GM18909 (cell line): ENCODE results near the gene IGSF8.
A peak's percentile ranks its signal among the peaks of the same experiment; 100 is the strongest.

Experiments
- ATAC-seq: cut with Tn5 transposase; IDR thresholded peaks from one replicate; pipeline ENCODE4 v1.9.1; 2021; ENCODE audit warnings: mild to moderate bottlenecking; ENCODE audit not compliant: unreplicated experiment, poor library complexity

Gene IGSF8

DNA sequence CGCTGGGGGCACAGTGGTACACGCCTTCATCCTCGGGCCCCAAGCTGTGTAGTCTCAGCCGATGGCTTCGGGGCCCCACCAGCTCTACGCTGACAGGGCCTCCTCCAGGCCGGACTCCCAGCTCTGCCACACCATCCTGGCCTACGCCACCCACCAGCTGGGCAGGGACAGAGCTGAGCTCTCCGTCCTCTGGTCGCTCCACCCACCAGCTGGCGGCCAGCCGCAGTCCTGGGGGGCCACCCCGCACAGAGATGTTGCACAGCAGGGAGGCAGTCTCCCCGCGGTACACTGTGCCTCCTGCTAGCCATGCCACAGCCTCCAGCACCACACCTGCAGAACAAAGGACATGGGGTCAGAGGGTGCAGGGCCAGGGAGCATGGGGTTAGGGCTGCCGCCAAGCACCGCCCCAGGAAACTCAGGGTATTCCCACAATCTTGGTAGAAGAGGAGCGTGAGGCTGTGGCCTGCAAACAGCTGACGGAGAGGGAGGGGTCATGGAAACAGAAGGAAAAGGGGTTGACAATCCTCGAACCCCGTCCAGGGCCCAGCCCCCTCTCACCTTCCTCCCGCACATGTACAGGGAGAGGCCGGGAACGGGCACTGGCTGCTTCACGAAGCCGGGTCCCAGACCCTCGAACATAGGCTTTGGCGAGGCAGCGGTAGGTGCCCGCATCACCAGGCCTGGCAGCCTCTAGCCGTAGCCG is 5.9 kb downstream of the IGSF8 start:
- no peak for ATAC-seq

DNA sequence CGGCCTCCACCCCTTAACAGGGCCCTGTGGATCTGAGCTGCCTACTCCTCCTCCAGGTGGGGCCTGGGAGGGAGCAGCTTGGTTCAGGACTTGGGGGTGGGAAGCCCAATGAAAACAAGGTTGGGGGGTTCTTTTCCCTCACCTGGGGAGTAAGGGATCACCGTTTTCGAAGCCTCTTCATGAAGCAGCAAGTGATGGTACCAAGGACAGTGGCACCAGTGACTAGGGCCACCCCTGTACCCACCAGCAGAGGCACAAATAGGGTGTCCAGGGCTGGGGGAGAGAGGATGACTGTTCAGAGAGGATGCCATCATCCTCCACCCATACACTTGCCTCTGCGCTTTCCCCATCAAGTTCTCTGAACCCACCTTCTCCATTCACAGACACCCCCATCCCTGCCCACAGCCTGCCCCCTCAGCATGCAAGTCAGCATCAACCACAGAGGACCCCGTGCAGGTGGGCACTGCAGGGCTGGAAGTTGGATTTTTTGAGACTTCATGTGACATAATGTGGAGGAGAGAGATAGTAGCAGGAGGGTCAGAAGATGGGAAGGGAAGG is 6.7 kb downstream of the IGSF8 start:
- no peak for ATAC-seq

DNA sequence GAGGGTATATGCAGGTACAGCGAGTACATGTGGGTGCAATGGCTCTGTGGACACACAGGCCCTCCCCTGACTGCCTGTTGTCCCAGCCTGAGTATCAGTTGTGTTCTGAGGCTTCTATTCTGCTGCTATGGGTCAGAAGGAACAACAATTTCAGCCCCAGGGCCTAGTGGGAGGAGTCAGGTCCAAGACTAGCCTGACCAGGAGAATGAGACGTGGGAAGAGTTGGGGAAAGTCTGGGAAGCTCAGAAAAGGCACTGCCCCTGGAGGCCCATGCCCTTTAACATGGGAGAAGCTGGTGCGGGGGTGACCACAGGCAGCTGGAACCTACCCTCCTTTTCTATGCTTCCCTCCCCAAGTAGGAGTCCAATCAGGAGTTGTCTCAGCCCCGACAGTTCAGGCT is 7.7 kb downstream of the IGSF8 start:
- no peak for ATAC-seq

DNA sequence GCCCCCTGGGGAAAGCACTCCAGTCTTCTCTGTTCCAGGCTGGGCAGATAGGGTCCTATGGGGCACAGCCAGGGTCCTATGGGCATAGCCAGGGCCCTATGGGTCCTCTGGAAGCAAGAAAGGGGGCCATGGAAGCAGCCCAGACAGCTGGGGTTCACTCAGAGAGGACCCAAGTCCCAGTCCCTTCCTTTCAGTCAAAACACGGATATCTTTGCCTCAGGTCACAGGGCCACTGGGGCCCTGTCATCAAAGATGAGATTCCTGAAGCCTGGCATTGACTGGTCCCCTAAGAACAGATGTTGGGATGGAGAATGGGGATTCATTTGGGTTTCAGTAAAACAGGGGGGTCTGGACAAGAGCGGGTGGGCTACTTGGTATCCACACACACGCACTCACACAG is 8.5 kb downstream of the IGSF8 start:
- no peak for ATAC-seq

DNA sequence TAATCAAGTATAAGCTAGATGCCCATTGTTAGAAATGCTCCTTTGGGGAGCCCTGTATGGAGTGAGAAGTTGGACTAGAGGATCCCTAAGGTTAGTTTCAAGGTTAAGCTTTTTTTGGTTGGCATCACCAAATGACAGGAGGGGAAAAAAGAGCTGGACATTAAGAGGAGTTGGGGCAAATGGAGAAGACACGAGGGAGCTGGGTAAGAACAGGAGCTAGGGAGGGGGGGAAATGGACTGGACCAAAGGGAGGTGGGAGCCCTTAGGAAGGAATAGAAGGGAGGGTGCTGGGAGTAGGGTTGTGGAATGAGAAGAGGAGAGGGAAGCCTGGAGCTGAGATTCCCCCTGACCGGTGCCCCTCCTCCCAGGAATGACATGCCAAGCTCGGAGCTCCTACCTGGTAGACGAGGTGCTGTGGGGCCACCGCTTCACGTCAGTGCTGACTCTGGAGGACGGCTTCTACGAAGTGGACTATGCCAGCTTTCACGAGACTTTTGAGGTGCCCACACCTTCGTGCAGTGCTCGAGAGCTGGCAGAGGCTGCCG is 11.2 kb downstream of the IGSF8 start:
- no peak for ATAC-seq

DNA sequence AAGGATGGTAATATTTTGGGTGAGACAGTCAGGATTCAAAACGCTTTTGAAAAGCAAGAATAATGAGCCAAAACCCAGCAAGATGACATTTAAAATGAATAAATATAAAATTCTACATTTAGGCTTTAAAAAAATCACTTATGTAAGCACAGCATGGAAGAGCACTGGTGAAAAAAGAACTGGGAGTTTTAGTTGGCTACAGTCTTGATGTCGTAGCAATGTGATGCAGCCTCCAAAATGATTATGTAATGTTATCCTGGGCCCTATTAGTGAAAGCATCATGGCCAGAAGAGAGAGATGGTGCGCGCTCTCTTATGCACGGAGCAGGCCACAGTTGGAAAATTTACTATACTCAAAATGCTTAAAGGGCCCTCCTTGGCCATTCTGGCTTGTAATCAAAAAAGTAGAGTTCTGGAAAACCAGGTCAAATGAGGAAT is 11.9 kb downstream of the IGSF8 start:
- ATAC-seq: no peak

DNA sequence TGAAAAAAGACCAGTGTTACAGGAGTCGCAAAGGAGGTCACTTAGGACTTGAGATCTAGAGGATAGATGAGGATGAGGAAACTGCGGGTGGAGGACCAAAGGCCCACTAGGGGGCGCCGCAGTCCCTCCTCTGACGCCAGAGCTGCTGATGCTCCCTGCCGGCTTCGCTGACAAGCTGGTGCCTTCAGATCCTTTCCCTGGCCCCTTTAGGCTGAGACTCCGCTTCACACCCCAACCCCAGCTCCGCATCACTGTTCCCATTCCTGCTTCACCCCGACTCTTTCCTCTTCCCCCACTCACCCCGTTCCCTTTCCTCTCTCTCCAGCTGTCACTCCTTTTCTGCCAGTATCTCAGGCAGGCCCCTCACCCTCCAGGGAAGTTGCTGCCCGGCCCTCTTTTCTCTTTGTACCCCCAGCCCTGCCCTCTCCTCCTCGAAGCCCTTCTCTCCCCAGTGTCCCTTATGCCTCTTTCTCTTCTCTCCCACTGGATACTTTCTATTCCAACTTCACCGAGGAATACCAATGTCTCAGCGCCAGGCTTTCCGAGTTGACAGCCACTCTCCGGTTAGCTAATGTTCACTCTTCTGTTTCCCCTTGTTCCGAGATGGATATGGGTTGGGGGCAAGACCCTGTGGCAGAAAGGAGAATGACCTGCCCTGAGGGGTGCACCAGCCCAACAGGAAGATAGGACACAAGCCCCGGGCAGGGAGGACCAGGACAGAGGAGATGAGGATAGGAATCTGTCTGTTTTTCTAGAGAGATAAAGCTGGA is 12.5 kb downstream of the IGSF8 start:
- ATAC-seq: peak; percentile 55

DNA sequence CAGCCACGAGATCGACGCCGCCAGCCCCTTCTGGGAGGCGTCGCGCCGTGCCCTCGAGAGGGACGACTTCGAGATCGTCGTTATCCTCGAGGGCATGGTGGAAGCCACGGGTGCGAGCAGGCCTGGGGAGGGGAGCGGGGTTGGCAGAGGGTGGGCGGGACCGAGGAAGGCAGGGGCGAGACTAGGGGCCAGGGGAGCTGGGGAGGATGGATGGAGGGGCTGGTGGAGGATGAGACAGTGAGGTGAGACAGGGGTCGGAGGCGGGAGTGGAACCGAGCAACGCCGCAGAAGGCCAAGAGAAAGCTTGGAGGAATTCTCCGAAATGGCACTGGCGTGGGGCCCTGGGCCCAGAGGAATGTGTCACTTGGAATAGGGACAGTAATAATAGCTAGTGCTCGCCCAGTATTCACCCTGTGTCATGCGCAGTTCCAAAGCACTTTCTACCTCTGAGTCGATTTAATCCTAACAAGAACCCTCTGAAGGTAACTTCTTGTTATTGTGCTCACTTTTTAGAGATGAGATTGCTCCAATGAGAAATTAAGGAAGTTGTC is 13.6 kb downstream of the IGSF8 start:
- ATAC-seq: no peak

DNA sequence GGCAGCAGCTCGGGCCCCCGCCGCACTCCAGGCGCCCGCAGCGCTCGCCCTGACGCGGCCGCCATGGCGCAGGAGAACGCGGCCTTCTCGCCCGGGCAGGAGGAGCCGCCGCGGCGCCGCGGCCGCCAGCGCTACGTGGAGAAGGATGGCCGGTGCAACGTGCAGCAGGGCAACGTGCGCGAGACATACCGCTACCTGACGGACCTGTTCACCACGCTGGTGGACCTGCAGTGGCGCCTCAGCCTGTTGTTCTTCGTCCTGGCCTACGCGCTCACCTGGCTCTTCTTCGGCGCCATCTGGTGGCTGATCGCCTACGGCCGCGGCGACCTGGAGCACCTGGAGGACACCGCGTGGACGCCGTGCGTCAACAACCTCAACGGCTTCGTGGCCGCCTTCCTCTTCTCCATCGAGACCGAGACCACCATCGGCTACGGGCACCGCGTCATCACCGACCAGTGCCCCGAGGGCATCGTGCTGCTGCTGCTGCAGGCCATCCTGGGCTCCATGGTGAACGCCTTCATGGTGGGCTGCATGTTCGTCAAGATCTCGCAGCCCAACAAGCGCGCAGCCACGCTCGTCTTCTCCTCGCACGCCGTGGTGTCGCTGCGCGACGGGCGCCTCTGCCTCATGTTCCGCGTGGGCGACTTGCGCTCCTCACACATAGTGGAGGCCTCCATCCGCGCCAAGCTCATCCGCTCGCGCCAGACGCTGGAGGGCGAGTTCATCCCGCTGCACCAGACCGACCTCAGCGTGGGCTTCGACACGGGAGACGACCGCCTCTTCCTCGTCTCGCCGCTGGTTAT is 14.2 kb downstream of the IGSF8 start:
- ATAC-seq: peak; percentile 68

DNA sequence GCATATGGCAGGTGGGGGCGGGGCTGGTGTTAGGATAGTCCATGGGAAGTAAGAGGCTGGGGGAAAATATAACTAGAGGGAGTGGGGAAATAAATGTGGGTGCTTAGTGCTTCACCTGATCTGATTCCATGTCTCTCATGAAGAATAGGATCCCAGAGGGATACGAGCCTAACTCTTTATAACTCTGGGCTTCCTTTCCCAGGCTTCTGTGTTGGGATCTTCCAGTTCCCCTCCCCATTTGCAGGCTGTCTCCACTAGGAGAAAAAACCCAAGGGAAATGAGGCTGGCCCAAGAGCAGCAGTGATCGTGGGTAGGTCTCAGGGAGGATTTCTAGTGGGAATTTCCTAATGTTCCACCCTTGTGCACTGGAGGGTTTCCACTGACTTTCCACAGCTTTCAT is 15.5 kb downstream of the IGSF8 start:
- ATAC-seq: no peak

DNA sequence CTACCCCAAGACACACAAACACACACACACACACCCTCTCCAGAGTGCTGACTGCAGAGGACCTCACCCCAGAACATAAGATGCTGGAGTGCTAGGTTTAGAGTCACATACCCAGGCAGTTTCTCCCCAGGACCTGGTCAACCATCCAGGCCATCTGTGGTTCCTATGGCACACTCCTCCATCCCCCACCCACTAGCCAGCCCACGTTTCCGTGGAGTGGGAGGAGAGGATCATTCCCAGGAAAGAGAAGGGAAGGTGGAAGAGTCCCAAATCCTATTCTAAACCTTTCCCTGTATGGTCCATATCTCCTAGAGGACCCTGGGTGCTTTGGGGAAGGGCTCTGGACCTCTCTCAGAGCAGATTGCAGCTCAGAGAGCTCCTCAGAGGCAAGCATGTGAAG is 15.9 kb downstream of the IGSF8 start:
- no peak for ATAC-seq

DNA sequence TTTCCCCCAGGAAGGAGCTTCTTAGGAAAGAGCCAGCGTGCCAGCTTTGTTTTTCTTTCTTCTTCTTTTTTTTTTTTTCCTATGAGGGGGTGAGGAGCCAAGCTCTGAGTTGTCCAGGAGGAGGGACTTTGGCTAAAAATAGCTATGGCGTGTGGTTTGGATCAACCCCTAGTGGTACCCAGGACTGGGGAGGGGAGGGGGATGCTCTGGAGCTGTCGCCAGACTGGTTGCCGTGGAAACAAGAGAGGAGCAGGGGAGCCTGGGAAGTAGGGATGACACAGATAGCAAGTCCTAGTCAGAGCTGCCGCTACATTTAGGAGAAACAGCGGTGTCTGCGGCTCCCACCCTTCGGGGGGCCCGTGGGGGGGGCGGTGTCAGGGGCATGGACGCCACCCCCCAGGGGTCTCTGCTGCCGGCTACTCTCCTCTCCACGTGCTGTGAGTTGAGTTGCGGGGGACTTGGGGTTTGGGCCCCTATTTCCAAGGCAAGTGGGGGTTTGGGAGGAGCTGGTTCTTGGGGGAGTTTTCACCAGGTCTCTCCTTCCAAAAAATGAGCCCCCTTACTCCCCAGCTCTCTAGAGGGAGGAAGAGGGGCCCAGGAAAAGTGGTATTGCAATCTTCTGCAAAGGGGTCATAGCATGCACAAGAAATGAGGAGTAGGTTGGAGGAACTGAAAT is 17.0 kb downstream of the IGSF8 start, which contains the start of gene KCNJ9:
Gene KCNJ9 (plus strand): TSS at position 278 of the 676 bp plus-strand sequence. CDS start 2,493 bp downstream, outside the sequence.
- ATAC-seq: no peak

DNA sequence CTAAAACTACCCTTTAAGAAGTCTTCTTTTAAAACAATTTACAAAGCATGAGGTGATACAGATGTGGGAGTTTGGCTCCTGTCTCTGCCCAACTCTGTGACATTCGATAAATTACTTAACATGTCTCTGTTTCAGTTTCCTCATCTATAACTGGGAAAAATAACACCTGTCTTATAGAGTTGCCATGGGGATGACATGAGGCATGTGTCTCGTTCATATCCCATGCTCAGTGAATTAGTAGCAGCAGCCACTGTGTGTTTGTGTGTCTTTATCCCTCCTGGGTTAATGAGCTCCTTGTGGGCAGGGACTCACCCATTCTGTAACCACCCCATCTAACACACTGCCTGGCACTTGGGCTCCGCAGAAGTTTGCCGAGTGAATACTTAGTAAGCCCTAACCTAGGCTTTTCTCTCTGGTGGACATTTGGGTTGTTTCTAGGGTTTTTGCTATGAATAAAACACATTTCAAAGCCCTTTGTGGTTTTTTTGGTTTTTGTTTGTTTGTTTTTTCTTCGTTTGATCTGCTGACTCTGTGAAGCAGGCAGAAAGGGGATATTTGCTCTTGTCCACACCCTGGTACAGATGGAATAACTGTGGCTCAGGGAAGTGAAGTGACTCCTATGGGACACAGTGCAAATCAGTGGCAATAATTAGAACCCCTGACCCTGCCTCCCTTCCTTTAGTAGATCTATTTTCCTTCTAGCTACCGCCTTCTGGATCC is 17.9 kb downstream of the IGSF8 start:
- ATAC-seq: no peak

DNA sequence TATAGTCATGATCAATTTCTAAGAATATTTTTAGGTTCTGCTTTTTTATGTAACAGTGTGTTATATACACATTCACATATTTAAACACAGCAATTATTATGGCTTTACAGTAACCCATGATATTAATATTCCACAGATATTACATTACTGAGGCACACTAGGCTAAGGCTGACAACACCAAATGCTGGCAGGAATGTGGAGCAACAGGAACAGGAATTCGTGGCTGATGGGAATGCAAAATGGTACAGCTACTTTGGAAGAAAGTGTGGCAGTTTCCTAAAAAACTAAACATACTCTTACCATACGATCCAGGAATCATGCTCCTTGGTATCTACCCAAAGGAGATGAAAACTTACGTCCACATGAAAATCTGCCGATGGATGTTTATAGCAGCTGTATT is 19.0 kb downstream of the IGSF8 start:
- ATAC-seq: no peak

DNA sequence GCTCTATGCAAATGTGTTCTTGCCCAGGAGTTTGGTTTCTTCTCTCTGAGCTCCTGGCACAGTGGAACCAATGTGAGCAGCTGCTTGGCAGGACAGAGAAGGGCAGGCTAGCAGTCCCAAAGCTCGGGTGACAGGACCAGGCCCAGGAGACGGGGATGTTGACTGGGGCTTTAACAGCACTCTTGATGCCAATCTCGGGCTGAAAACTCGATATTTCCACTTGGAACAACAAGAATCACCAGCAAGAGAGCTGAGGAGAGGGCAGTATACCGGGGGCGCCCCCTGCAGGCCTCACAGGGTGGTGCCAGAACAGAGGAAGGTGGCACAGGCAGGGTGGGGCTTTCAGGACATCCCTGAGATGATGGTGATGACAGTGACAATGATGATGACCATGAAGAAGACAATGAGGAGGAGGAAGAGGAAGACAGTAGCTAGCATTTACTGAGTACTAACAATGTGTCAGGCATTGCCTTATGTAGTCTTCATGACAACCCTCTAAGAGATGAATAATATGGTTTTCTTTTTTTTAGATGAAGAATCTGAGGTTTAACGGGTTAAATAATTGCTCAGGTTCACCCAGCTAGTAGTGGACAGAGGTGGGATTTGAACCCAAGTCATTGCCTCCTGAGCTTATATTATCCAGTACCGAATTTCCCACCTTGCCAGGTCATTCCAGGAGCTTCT is 19.8 kb downstream of the IGSF8 start:
- peak; percentile 58 for ATAC-seq

DNA sequence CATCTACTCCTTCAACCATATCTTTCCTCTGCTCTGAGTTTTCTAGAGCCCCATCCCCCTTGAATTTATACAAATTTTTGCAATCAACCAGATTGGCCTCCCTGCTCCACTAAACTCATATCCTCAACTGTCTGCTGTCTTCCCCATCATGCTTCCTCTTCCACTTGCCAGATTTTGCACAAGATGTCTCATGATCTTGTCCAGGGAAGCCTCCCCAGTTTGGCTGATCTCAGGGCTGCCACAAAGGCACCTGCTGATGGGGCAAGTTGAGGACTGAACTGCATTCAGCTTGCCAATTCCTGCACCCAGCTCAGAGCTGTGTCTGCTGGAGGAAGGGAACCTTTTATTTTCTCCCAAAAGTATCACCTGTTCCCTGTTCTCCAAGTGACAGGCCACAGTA is 20.9 kb downstream of the IGSF8 start:
- ATAC-seq: no peak

DNA sequence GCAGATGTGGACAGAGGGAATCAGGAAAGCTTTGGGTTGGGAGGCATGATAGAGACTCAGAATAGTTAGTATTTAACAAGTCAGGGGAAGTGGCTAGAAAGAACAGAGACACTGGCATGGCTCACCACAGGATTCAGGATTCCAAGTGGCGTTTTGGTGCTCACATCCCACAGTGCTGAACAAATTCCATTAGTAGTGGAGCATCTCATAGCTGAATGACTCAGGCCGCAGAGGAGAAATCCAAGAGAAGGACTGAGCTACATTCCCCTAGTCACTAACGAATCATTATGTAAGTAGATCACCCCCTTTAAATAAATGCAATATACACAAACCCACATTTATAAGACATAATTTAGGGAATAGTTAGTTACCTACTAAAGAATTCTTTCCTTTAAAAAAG is 22.1 kb downstream of the IGSF8 start:
- ATAC-seq: no peak

DNA sequence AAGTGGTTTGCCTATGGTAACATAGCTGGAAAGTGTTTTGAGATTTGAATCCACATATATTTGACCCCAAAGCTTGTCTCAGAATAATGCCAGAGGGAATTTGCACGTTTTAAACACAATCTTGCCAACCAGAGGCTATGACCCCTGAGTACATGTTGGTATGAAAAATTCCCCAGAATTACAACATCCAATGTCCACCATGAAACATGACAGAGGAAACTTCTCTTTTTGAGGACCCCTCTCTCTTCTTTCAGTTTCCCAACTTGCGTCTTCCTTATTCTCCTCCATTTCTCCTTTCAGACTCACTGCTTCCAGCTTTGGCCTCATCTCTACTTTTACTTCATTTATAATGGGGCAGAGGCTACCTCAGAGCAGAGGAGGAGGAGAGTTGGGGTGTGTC is 22.6 kb downstream of the IGSF8 start:
- no peak for ATAC-seq
